Measurements from ENCODE around the gene SERHL2. TPM values are rescaled to one million over a fixed set of nuclear protein-coding genes. Genes with fewer than 3 reads are reported as not detected.
"Not testable (repeated sequence)": the region's sequence is repeated elsewhere in the genome, so short reads cannot be mapped to it uniquely, and the experiment has no call there.

The SERHL2 gene, protein sequence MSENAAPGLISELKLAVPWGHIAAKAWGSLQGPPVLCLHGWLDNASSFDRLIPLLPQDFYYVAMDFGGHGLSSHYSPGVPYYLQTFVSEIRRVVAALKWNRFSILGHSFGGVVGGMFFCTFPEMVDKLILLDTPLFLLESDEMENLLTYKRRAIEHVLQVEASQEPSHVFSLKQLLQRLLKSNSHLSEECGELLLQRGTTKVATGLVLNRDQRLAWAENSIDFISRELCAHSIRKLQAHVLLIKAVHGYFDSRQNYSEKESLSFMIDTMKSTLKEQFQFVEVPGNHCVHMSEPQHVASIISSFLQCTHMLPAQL
- total RNA-seq, result 4.4 TPM

DNA sequence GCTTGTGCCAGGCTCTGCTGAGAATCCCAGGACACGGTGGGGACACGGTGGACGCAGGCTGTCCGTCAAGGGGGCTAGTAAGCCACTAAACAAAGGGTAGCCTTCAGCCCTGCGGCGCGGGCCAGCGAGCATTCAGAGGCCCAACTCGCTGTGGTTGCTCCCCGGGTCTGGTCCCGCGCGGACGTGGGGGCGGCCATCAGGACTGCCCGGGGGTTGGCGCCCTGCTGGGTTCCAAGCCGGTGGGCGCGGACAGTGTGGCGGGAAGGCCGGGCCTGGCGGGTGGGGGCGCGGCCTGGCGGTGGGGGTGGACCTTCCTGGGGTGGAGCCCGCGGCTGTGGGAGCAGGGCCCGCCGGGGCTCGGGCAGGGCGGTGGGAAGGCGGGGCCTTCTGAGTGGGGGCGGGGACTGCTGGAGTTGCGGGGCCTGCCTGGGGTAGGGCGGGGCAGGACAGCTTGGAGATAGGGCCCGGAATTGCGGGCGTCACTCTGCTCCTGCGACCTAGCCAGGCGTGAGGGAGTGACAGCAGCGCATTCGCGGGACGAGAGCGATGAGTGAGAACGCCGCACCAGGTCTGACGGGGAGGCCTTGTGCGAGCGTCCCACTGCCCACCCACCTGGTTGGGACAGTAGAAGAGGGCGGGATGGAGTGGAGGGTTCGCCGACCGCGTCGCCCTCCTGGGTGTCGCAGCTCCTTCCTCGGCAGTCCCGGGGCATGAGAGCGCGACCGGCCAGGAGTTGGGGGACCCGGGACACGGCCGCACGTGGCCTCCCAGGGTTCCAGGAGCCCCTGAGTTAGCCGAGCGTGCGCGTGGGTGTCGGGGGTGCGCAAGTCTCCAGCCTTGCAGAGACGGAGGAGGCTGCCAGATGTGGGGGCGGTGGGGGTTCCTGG is at the start of gene SERHL2:
TSS of gene SERHL2 (plus strand) at position 482 of the 887 bp plus-strand sequence. CDS start at position 547, 65 bp downstream.
- TF ChIP-seq POLR2A (IDR thresholded peaks at IDR 0.05) (peak in 1 of 2 donors; percentile 12), POLR2AphosphoS5 (IDR thresholded peaks at IDR 0.05; ENCODE audit: insufficient read depth in 1 of 2, low read depth in 1 of 2) (peak in 1 of 2 donors; percentile 83)
- TF ChIP-seq, protein P1, sequence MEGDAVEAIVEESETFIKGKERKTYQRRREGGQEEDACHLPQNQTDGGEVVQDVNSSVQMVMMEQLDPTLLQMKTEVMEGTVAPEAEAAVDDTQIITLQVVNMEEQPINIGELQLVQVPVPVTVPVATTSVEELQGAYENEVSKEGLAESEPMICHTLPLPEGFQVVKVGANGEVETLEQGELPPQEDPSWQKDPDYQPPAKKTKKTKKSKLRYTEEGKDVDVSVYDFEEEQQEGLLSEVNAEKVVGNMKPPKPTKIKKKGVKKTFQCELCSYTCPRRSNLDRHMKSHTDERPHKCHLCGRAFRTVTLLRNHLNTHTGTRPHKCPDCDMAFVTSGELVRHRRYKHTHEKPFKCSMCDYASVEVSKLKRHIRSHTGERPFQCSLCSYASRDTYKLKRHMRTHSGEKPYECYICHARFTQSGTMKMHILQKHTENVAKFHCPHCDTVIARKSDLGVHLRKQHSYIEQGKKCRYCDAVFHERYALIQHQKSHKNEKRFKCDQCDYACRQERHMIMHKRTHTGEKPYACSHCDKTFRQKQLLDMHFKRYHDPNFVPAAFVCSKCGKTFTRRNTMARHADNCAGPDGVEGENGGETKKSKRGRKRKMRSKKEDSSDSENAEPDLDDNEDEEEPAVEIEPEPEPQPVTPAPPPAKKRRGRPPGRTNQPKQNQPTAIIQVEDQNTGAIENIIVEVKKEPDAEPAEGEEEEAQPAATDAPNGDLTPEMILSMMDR (IDR thresholded peaks at IDR 0.05), result no peak
- intact Hi-C loops (cut with DNase I), result no loop called here
- peak within 1 kb of the TSS; percentile 60 to 79 for H3K4me3 ChIP-seq
- H3K27ac ChIP-seq, result peak within 1 kb of the TSS; percentile 76
- no peaks in the 10 kb centered on the region for H3K36me3 ChIP-seq
- H3K9me3 ChIP-seq, result no peaks in the 10 kb centered on the region
- peaks cover 13% of the 10 kb centered on the region for H3K4me1 ChIP-seq
- no peak for DNase-seq (ENCODE audit: extremely low spot score in 2 of 2)
- H3K27me3 ChIP-seq, result no peaks in the 10 kb centered on the region

GRCh38 chr22:42508327-42508974 is 45.3 kb upstream of the SERHL2 start:
- H3K4me1 ChIP-seq; H3K27ac ChIP-seq; H3K27me3 ChIP-seq; H3K36me3 ChIP-seq; intact Hi-C loops (cut with DNase I); H3K9me3 ChIP-seq; H3K4me3 ChIP-seq; DNase-seq (ENCODE audit: extremely low spot score in 2 of 2): not testable (repeated sequence)

GRCh38 chr22:42508975-42509364 is 44.8 kb upstream of the SERHL2 start:
- H3K4me1 ChIP-seq; H3K36me3 ChIP-seq; H3K27me3 ChIP-seq; H3K27ac ChIP-seq; intact Hi-C loops (cut with DNase I); H3K9me3 ChIP-seq; H3K4me3 ChIP-seq; DNase-seq (ENCODE audit: extremely low spot score in 2 of 2): not testable (repeated sequence)

GRCh38 chr22:42509548-42509947 is 44.2 kb upstream of the SERHL2 start:
- no peak for DNase-seq (ENCODE audit: extremely low spot score in 2 of 2)
- no peaks in the 10 kb centered on the region for H3K36me3 ChIP-seq
- no peaks in the 10 kb centered on the region for H3K27me3 ChIP-seq
- no peak overlapping the region for H3K4me3 ChIP-seq
- no peaks in the 10 kb centered on the region for H3K4me1 ChIP-seq
- no peak overlapping the region for H3K27ac ChIP-seq
- TF ChIP-seq POLR2AphosphoS5 (IDR thresholded peaks at IDR 0.05; ENCODE audit: insufficient read depth in 1 of 2, low read depth in 1 of 2) (no peak), POLR2A (IDR thresholded peaks at IDR 0.05) (no peak)
- TF ChIP-seq, protein P1 (IDR thresholded peaks at IDR 0.05), result no peak
- intact Hi-C loops (cut with DNase I), result no loop called here
- H3K9me3 ChIP-seq, result no peaks in the 10 kb centered on the region

DNA sequence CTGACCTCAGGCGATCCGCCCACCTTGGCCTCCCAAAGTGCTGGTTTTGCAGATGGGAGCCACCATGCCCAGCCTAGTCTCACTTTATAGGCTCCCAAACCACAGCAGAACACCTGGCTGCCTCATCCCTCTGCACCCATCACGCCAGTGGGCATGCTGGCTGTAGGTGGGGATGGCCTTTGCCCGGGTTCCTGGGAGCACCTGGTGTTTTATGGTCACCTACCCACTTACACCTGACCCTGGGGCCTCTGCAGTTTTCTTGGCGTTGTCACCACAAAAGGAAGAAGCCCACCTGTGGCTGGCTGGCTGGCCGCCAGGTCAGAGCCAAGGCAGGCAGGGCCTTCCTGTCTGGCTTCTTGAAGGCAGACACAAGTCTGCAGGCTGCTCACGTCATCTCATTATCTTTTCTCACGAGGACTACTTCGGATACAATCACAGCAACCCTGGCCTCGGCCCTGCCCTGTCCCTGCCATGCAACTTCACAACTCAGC is 42.3 kb upstream of the SERHL2 start:
- intact Hi-C loops (cut with DNase I), result no loop called here
- no peak for TF ChIP-seq POLR2A (IDR thresholded peaks at IDR 0.05)
- Histone ChIP-seq H3K27me3 (no peaks in the 10 kb centered on the region), H3K36me3 (peaks cover 0 to 6% of the 10 kb centered on the region in 2 donors), H3K4me3 (no peak overlapping the region), H3K9me3 (no peaks in the 10 kb centered on the region), H3K27ac (no peak overlapping the region), H3K4me1 (no peaks in the 10 kb centered on the region)
- no peak for DNase-seq (ENCODE audit: extremely low spot score in 2 of 2)

GRCh38 chr22:42512273-42512990 is 41.3 kb upstream of the SERHL2 start:
- H3K9me3 ChIP-seq; H3K27me3 ChIP-seq; H3K36me3 ChIP-seq; intact Hi-C loops (cut with DNase I); H3K27ac ChIP-seq; H3K4me3 ChIP-seq; DNase-seq (ENCODE audit: extremely low spot score in 2 of 2); H3K4me1 ChIP-seq: not testable (repeated sequence)

DNA sequence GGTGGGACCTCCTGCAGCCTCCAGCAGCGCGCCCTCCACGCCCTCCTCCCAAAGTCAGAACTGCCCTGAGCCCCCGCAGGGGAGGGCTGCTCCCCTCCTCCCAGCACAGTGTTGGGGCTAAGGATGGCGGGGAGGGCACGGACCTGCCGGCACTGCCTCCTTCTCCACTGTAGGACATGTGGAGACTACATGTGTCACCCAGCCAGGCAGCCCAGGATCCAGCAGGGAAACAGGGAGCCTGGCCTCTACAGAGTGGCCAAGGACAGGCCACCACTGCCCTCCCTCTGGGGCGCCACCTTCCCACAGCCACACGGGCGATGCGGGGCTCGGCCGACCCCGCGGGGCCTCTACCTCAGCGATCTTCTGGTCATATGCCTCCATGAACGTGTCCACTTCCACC is 39.4 kb upstream of the SERHL2 start:
- H3K27ac ChIP-seq; intact Hi-C loops (cut with DNase I); H3K4me3 ChIP-seq; H3K36me3 ChIP-seq; DNase-seq (ENCODE audit: extremely low spot score in 2 of 2); H3K9me3 ChIP-seq; H3K27me3 ChIP-seq: not testable (repeated sequence)
- peaks cover 11% of the 10 kb centered on the region for H3K4me1 ChIP-seq

DNA sequence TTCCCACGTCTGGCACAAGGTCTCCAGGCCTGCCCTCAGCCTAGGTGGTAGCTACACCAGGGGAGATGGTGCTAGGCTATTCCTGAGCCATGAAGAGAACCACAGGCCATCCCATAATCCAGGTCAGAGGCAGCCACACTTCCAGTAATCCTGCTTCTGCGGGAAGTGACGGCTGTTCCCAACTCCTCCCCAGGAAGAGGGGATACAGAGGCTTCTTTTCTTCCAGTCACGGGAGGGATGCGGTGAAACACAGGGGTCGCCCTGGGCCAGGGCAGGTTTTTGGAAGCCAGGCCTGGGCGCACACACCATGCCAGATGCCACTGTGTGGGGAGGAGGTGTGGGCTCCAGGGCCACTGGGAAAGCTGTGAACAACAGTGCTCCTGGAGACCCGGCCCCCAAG is 38.5 kb upstream of the SERHL2 start:
- H3K4me3 ChIP-seq; H3K27ac ChIP-seq; DNase-seq (ENCODE audit: extremely low spot score in 2 of 2); intact Hi-C loops (cut with DNase I); H3K27me3 ChIP-seq; H3K36me3 ChIP-seq; H3K9me3 ChIP-seq: not testable (repeated sequence)
- peaks cover 16% of the 10 kb centered on the region for H3K4me1 ChIP-seq

All from vagina (tissue), 2 donors.